HepG2 (cell line): ENCODE results near the gene ZNF106. TPM values are rescaled to one million over a fixed set of nuclear protein-coding genes. Genes with fewer than 3 reads are reported as not detected.

Experiments
- MAZ ChIP-seq, 2 experiments: sonication (generic) in 1 of 2; formaldehyde crosslinking in 1 of 2; IDR thresholded peaks; 2 replicates each; pipeline versions ENCODE4 v1.5.0 to v1.6.1; 2012 to 2020; ENCODE audit warnings: low read depth in 2 of 2, mild to moderate bottlenecking in 2 of 2, borderline replicate concordance in 1 of 2, improper control_type of control experiment in 1 of 2, low read length in 1 of 2, missing genetic modification reagents in 1 of 2, moderate library complexity in 1 of 2
- NFKBIZ ChIP-seq: IDR thresholded peaks from 2 replicates; pipeline ENCODE4 v1.6.1; 2018; ENCODE audit warnings: missing genetic modification reagents, missing compliant biosample characterization
- NR2F1 ChIP-seq, 2 experiments: fragments of 450-650 bp in 1 of 2; formaldehyde crosslinking in 1 of 2; IDR thresholded peaks; 2 replicates each; pipeline versions ENCODE4 v1.5.0 to v1.6.1; 2016 to 2020; ENCODE audit warnings: mild to moderate bottlenecking in 1 of 2, missing compliant biosample characterization in 1 of 2, missing genetic modification reagents in 1 of 2, moderate library complexity in 1 of 2
- POLR2AphosphoS2 ChIP-seq: IDR thresholded peaks from 2 replicates; pipeline ENCODE4 v1.6.1; 2011; ENCODE audit warnings: low read depth, low read length, improper control_type of control experiment
- SCMH1 ChIP-seq: sonication (generic); formaldehyde crosslinking; IDR thresholded peaks from 2 replicates; pipeline ENCODE4 v1.9.0; 2021; ENCODE audit warnings: missing genetic modification reagents, mild to moderate bottlenecking, borderline replicate concordance
- TOE1 ChIP-seq: sonication (generic); formaldehyde crosslinking; IDR thresholded peaks from 2 replicates; pipeline ENCODE4 v1.4.0; 2020; ENCODE audit warnings: mild to moderate bottlenecking, missing genetic modification reagents
- ZMYM3 ChIP-seq: sonication (generic); formaldehyde crosslinking; IDR thresholded peaks from 2 replicates; pipeline ENCODE4 v1.5.1; 2020; ENCODE audit warnings: mild to moderate bottlenecking, missing genetic modification reagents
- ZNF207 ChIP-seq: fragments of 450-650 bp; IDR thresholded peaks from 2 replicates; pipeline ENCODE4 v1.6.1; 2016; ENCODE audit warnings: antibody characterized with exemption, borderline replicate concordance
- ZNF331 ChIP-seq: sonication (generic); formaldehyde crosslinking; IDR thresholded peaks from 2 replicates; pipeline ENCODE4 v1.4.0; 2020; ENCODE audit warnings: missing genetic modification reagents
- ZNF451 ChIP-seq: sonication (generic); formaldehyde crosslinking; IDR thresholded peaks from 2 replicates; pipeline ENCODE4 v1.5.0; 2020; ENCODE audit warnings: mild to moderate bottlenecking, missing genetic modification reagents
- ZNF850 ChIP-seq: sonication (generic); formaldehyde crosslinking; conservative IDR thresholded peaks from 2 replicates; pipeline ENCODE4 v1.9.0; 2021; ENCODE audit warnings: mild to moderate bottlenecking, missing genetic modification reagents
- polyA plus RNA-seq, 8 experiments: library from polyadenylated mRNA; depleted of rRNA in 3 of 8; stranded (reverse) in 7 of 8; unstranded in 1 of 8; fragments of >200 nt; fragmentation: Illumina TruSeq in 4 of 8; extraction: Trizol in 4 of 8; gene quantifications; 2 replicates each; pipeline versions ENCODE4 v1.2.1 to v1.2.3, GENCODE V29; 2011 to 2016; ENCODE audit warnings: low read depth in 4 of 8, missing spikeins in 1 of 8, mixed read lengths in 1 of 8; ENCODE audit not compliant: insufficient read depth in 1 of 8
- total RNA-seq, 5 experiments: library from RNA; depleted of rRNA; stranded (reverse); fragments of >200 nt; fragmentation: Illumina TruSeq; extraction: Trizol; gene quantifications; 2 replicates each; pipeline ENCODE4 v1.2.3, GENCODE V29; 2016; ENCODE audit warnings: low read depth in 1 of 5
- TF ChIP-seq, protein P1 (sequence below): IDR thresholded peaks from 2 replicates; pipeline ENCODE4 v1.6.1; 2016; ENCODE audit warnings: mild to moderate bottlenecking
- TF ChIP-seq, protein P2 (sequence below): IDR thresholded peaks from 2 replicates; pipeline ENCODE4 v1.6.1; 2018; ENCODE audit warnings: missing genetic modification reagents, mild to moderate bottlenecking, missing compliant biosample characterization
- TF ChIP-seq, protein P3 (sequence below): sonication (generic); formaldehyde crosslinking; IDR thresholded peaks from 2 replicates; pipeline ENCODE4 v1.9.0; 2021; ENCODE audit warnings: missing genetic modification reagents, borderline replicate concordance
- TF ChIP-seq, protein P4 (sequence below): sonication (generic); formaldehyde crosslinking; conservative IDR thresholded peaks from 2 replicates; pipeline ENCODE4 v1.5.0; 2020; ENCODE audit warnings: missing genetic modification reagents
- TF ChIP-seq, protein P5 (sequence below): sonication (generic); formaldehyde crosslinking; IDR thresholded peaks from 2 replicates; pipeline ENCODE4 v1.4.0; 2020; ENCODE audit warnings: mild to moderate bottlenecking, missing genetic modification reagents, borderline replicate concordance
- TF ChIP-seq, protein P6 (sequence below): IDR thresholded peaks from 2 replicates; pipeline ENCODE4 v1.6.1; 2012; ENCODE audit warnings: inconsistent platforms

Gene ZNF106
- total and polyA plus RNA-seq, 2 of the 13 experiments (the other 11 are each of a cell fraction or from before 2014, with no cell fraction given) = 12.5 to 35.1 TPM

DNA sequence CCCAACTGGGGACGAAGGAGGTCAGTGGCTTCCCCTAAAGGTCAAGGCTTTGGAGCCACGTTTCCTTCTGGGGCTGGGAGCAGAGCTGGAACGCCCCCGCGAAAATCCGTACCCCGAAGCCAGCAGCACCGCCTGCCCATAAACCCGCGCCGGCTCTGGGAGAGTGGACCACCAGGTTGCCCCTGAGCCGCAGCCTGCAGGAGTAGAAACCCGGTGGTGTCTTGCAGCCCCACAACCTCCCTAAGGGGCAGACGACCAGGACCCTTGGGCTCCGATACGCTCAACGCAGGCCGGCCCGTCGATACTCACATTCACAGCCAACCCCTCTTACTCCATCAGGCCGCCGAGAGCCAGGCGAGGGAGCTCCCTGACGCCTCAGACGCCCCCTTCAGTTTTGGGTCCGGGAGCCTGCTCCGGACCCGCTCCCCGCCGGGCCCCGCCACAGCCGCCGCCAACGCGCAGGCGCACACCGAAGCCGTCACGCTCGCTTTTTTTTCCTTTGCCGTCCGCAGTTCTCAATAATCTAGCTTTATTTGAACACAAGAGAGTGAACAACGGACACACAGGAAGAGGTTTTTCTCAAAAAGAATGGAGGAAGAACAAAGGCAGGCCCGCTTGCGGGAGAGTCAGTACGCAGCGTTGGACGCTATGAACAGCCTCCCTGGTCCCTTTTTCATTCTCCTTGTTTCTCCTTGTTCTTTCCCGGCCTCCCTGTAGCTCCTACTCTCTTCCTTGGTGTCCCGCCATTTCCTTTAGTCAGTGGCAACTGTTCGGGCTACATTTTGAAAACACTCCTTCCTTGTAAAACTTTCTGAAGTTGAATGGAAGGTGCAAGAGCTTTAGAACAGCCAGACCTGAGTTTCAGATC, at the start of gene ZNF106 (continued):
- TF ChIP-seq ZNF331 (CRISPR knock-in tag) = peak; percentile 63
- no peak; a peak in 2 of 4 replicates for TF ChIP-seq NR2F1 (CRISPR knock-in tag; IDR thresholded peaks at IDR 0.05)
- no peak for TF ChIP-seq ZNF451 (CRISPR knock-in tag)
- no peak for TF ChIP-seq POLR2AphosphoS2
- TF ChIP-seq ZNF207 = no peak
- TF ChIP-seq, protein P1, sequence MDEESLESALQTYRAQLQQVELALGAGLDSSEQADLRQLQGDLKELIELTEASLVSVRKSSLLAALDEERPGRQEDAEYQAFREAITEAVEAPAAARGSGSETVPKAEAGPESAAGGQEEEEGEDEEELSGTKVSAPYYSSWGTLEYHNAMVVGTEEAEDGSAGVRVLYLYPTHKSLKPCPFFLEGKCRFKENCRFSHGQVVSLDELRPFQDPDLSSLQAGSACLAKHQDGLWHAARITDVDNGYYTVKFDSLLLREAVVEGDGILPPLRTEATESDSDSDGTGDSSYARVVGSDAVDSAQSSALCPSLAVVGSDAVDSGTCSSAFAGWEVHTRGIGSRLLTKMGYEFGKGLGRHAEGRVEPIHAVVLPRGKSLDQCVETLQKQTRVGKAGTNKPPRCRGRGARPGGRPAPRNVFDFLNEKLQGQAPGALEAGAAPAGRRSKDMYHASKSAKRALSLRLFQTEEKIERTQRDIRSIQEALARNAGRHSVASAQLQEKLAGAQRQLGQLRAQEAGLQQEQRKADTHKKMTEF = peak; percentile 85
- TF ChIP-seq NFKBIZ (CRISPR knock-in tag) = 0 out of 2 replicates have a peak, but pooled peaks have one; percentile 17
- TF ChIP-seq, protein P2, sequence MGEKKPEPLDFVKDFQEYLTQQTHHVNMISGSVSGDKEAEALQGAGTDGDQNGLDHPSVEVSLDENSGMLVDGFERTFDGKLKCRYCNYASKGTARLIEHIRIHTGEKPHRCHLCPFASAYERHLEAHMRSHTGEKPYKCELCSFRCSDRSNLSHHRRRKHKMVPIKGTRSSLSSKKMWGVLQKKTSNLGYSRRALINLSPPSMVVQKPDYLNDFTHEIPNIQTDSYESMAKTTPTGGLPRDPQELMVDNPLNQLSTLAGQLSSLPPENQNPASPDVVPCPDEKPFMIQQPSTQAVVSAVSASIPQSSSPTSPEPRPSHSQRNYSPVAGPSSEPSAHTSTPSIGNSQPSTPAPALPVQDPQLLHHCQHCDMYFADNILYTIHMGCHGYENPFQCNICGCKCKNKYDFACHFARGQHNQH (CRISPR knock-in tag) = peak; percentile 70
- TF ChIP-seq MAZ (IDR thresholded peaks at IDR 0.05; ENCODE audit: borderline replicate concordance, low read depth, low read length) = peak; percentile 73; the same call in 1 of the 2 replicates
- TF ChIP-seq MAZ (CRISPR knock-in tag; IDR thresholded peaks at IDR 0.05; ENCODE audit: low read depth) = peak; percentile 90
- TF ChIP-seq, protein P3, sequence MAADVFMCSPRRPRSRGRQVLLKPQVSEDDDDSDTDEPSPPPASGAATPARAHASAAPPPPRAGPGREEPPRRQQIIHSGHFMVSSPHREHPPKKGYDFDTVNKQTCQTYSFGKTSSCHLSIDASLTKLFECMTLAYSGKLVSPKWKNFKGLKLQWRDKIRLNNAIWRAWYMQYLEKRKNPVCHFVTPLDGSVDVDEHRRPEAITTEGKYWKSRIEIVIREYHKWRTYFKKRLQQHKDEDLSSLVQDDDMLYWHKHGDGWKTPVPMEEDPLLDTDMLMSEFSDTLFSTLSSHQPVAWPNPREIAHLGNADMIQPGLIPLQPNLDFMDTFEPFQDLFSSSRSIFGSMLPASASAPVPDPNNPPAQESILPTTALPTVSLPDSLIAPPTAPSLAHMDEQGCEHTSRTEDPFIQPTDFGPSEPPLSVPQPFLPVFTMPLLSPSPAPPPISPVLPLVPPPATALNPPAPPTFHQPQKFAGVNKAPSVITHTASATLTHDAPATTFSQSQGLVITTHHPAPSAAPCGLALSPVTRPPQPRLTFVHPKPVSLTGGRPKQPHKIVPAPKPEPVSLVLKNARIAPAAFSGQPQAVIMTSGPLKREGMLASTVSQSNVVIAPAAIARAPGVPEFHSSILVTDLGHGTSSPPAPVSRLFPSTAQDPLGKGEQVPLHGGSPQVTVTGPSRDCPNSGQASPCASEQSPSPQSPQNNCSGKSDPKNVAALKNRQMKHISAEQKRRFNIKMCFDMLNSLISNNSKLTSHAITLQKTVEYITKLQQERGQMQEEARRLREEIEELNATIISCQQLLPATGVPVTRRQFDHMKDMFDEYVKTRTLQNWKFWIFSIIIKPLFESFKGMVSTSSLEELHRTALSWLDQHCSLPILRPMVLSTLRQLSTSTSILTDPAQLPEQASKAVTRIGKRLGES (CRISPR knock-in tag) = peak; percentile 58; the same call in 1 of the 2 replicates
- TF ChIP-seq, protein P4, sequence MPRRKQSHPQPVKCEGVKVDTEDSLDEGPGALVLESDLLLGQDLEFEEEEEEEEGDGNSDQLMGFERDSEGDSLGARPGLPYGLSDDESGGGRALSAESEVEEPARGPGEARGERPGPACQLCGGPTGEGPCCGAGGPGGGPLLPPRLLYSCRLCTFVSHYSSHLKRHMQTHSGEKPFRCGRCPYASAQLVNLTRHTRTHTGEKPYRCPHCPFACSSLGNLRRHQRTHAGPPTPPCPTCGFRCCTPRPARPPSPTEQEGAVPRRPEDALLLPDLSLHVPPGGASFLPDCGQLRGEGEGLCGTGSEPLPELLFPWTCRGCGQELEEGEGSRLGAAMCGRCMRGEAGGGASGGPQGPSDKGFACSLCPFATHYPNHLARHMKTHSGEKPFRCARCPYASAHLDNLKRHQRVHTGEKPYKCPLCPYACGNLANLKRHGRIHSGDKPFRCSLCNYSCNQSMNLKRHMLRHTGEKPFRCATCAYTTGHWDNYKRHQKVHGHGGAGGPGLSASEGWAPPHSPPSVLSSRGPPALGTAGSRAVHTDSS (CRISPR knock-in tag) = no peak
- TF ChIP-seq, protein P5, sequence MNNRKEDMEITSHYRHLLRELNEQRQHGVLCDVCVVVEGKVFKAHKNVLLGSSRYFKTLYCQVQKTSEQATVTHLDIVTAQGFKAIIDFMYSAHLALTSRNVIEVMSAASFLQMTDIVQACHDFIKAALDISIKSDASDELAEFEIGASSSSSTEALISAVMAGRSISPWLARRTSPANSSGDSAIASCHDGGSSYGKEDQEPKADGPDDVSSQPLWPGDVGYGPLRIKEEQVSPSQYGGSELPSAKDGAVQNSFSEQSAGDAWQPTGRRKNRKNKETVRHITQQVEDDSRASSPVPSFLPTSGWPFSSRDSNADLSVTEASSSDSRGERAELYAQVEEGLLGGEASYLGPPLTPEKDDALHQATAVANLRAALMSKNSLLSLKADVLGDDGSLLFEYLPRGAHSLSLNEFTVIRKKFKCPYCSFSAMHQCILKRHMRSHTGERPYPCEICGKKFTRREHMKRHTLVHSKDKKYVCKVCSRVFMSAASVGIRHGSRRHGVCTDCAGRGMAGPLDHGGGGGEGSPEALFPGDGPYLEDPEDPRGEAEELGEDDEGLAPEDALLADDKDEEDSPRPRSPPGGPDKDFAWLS (CRISPR knock-in tag) = no peak
- TF ChIP-seq ZNF850 = 0 out of 2 replicates have a peak, but pooled peaks have one; percentile 31
- 0 out of 2 replicates have a peak, but pooled peaks have one; percentile 65 for TF ChIP-seq ZMYM3 (CRISPR knock-in tag)
- TF ChIP-seq, protein P6, sequence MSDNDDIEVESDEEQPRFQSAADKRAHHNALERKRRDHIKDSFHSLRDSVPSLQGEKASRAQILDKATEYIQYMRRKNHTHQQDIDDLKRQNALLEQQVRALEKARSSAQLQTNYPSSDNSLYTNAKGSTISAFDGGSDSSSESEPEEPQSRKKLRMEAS = peak; percentile 45
- TF ChIP-seq SCMH1 (CRISPR knock-in tag) = no peak
- no peak for TF ChIP-seq TOE1 (CRISPR knock-in tag)
